Skin of body (tissue), 2 donors: ENCODE results near the gene RC3H2. TPM values are rescaled to one million over a fixed set of nuclear protein-coding genes. Genes with fewer than 3 reads are reported as not detected.
A peak's percentile ranks its signal among the peaks of the same experiment; 100 is the strongest.
"Not testable (repeated sequence)": the region's sequence is repeated elsewhere in the genome, so short reads cannot be mapped to it uniquely, and the experiment has no call there.

Source experiments
- DNase-seq: peaks from one replicate; lab custom pipeline; 2025; lab: John Stamatoyannopoulos, UW
- total RNA-seq: library from RNA; depleted of rRNA; stranded (reverse); fragments of >200 nt; gene quantifications from one replicate; pipeline ENCODE4 v1.2.3, GENCODE V29; 2014

RC3H2 gene
- total RNA-seq, 1 donor from 2014 or later = 39.3 TPM

DNA sequence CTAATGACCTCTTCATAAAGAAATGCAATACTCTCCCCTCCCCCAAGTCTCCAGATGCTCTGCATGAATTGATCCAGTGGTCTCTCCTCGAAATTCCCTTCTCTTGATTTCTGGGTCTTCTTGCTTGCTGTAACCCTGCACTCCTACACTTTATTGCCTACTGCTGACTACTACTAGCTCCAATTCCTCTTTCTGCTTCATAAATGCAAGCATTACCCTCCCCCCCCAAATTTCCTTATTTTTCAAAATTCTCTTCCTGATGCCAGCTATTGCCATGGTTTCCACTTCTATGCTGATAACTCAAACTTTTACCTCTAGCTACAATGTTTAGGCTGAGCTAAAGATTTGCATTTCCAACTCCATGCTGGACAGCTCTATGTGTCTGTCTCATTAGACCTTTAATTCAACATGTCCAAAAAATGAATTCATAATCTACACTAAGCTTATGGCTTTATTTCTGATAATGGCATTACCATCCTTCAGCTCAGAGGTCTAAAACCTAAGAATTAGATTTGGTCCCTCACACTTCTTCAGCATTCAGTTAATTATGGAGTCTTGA lies 24.7 kb upstream of the RC3H2 start:
- no peak for DNase-seq

DNA sequence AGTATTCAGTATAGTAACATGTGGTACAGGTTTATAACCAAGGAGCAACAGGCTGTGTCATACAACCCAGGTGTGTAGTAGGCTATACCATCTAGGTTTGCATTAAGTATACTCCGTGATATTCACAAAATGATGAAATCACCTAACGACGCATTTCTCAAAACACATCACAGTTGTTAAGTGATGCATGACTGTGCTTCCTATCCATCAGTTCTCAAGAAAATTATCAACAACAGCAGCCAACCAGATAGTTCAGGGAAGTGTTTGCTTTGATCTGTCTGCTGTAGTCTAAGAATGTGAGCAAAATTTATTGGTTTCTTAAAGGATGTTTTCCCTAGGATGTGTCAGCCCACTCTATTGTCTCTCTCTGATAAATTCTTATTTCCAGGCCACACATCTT lies 18.8 kb upstream of the RC3H2 start:
- DNase-seq = no peak

- DNase-seq = no peak
Observed at GRCh38 chr9:122922713-122923112, 17.6 kb upstream of the RC3H2 start.

DNA sequence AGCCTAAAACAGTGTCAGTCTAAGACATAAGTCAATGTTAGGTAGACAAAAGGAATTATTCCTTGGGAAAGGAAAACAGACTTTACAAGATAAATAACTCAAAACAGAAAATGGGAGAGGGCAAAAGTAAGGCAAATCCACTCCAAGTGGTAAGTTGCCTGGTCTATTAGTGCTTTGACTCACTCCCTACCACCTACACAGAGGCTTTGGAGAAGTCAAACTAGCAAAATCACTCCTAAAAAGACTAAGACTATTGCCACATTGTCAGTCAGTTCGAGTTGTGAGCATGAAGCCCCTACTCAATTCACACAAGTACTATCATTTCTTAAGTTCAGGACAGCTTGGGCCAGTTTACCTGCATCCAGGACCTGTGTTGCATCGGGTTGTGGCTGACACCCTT lies 13.2 kb upstream of the RC3H2 start:
- no peak for DNase-seq

DNA sequence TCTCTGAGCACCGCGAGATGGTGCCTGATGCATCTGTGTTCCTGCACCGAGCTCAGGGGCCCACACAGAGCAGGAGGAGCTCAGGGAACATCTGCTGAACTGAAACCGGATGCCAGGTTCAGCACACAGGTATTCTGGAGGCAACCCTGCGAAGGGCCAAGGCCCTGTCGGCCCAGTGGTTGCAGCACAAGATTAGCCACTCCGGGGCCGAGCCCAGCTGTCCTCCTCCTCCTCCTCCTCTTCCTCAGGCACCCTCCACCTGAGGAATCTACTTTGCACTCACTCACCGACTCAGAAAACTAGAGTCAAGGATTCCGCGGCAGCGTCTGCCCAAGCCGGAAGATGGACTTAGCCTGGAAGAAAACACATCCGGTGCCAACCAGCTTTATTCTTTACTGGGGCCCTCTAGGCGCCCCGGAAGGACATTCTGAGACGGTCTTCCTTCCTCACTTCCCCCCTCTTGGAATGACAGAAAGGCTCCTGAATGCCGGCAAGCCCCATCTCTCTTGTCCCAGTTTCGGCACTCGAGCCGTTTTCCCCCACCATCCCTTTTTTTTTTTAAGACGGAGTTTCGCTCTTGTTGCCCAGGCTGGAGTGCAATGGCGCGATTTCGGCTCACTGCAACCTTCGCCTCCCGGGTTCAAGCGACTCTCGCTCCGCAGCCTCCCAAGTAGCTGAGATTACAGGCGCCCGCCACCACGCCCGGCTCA lies 8.0 kb upstream of the RC3H2 start, which contains the start of gene ZBTB6:
Gene ZBTB6 (minus strand): TSS at position 360 of the 710 bp plus-strand sequence. CDS start 1,251 bp downstream, outside the sequence.
- DNase-seq = peak; percentile 85

DNA sequence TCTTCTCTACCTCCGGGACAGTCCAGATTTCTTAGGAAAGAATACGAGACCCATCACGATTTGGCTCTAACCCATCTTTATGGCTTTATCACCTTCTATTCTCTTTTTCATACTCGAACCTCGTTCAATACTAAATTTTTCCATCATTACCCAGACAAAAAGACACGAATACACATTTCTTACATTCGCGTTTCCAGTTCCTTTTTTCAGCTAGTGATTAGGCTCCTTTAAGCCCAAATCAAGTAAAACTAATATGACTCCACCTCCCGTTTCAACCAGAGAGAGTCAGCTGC lies 7.5 kb upstream of the RC3H2 start:
- DNase-seq = no peak

- not testable (repeated sequence) for DNase-seq
Observed at GRCh38 chr9:122906122-122906521, 963 bp upstream of the RC3H2 start.

- no peak for DNase-seq
Observed at GRCh38 chr9:122904466-122904822, 715 bp downstream of the RC3H2 start.

DNA sequence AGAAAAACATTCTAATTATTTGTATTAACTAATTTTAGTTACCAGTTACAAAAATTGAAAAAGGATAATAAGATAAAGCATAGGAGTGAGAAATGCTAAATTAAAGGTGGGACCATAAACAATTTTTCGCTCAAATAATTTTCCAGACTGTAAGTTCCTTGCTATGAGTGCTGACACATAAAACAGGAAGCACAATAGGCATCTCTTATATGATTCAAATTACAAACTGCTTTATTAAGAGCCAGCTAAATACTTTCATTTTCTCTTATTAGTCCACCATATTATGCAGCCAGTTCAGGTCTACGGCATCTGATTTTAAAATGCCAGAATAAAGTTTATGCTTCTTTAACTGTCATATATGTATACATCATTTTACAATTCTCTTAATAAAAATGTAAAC lies 4.4 kb downstream of the RC3H2 start:
- DNase-seq = no peak

DNA sequence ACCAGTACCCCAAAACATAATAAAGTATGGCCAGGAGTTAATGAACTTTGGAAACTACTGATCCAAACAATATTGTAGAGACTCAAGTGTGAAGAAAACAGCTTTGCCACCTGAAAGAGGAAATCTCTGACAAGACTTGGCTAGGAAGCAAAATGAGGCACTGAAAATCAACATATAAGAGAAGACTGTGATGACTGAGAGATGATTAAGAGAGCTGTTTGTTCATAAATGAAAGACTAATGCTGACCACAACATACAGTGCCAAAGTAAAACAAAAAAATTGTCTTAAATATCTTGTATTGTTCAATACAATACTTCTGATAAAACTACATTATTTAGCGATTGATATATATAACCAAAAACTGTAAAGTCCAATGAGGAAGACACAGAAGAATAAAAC lies 7.2 kb downstream of the RC3H2 start:
- DNase-seq = no peak

- no peak for DNase-seq
Observed at GRCh38 chr9:122888480-122888879, 16.7 kb downstream of the RC3H2 start.

DNA sequence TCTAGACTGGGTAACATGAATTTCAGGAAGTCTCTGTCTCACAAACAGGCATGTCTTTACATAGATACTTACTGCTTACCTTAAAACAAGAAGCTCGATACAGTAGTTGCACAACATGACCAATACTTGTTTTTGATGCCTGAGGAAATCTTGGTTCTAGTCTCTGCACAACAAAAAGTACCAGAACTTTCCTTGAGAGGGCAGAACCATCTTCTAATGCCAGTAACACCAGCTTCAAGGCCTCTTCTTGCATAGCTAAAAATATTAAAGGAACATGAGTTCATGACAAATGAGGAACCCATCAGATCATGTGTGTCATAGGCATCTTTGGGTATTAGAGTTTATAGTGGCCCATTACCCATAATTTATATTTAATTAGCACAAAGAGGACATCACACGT lies 22.0 kb downstream of the RC3H2 start:
- DNase-seq = no peak

GRCh38 chr9:122879443-122879842 lies 25.7 kb downstream of the RC3H2 start:
- no peak for DNase-seq

DNA sequence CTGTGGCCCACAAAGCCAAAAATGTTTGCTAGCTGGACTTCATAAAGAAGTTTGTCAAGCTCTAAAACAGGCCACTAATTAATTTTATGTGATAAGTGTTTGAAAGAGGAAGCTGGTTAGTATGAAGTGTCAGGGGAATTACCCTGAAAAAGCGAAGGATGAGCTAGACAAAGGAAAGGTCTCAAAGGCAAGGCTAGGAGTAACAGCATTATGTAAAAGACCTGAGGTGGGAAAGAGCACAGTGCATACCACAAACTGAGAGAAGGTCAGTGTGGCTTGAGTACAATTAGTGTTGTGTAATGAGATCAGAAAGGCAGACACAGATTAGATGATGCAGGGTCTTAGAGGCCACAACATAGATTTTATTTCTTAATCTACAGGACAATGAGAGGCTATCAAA lies 29.6 kb downstream of the RC3H2 start:
- no peak for DNase-seq

GRCh38 chr9:122867276-122867675 lies 37.9 kb downstream of the RC3H2 start:
- not testable (repeated sequence) for DNase-seq

GRCh38 chr9:122866079-122866478 lies 39.1 kb downstream of the RC3H2 start:
- DNase-seq = no peak

DNA sequence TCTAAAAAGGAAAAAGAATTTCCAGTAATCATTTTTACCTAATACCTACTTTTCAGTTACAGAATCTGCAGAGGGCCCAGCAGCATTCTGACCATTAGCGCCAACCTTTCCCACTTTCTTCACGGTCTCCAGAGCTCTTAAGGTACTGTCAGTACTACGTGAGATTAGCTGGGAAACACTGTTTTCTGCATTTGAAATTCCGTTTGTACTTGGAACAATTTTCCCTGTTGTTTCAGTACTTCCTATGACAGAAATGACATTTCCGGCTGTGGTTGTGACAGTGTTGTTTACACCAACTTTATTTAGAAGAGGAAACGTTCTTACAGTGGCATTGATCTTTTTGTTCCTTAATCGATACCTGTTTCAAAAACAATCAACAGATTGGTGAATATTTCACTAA lies 39.9 kb downstream of the RC3H2 start:
- no peak for DNase-seq

DNA sequence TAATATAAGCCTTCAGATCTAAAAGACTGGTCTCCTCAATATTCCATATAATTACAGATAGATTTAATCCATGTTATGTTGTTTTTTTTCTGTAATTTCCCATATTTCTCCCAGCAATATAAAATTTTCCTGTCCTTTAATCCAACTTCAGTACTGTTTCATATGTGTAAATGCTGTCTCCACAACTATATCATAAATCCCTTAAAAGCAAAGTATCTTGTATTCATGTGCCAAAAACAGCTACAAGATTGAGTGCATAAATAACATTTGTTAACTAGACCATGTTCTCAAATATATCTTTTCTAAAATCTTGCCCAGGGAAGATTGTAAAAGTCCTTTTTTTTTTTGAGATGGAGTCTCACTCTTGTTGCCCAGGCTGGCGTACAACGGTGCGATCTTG lies 41.8 kb downstream of the RC3H2 start:
- no peak for DNase-seq

DNA sequence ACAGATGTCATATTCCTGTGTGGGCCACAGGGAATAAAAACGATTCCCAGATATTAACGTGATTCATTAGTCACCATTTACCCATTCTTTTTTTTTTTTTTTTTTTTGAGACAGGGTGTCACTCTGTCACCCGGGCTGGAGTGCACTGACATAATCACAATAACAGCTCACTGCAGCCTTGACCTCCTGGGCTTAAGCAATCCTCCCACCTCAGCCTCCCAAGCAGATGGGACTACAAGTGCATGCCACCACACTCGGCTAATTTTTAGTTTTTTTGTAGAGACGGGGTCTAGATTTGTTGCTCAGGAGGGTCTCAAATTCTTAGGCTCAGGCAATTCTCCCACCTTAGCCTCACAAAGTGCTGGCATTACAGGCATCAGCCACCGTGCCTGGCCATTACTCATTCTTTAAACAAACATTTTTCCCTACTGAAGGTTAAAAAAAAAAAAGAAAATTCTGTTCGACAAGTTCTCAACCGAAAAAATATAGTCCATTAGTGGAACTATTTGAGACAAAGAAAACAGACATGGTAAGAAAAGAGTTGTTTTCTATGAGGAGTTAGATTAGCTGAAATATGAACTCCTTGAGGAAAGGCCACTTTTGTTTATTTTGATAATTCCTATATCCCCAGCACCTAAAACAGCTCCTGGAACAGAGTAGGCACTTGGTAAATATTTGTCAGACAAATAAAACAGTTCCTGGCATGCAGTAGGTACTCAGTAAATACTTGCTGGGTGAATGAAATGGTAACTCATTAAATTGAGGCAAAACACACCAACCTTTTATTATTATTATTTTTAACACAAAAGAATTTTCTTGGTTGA lies 44.6 kb downstream of the RC3H2 start:
- no peak for DNase-seq

DNA sequence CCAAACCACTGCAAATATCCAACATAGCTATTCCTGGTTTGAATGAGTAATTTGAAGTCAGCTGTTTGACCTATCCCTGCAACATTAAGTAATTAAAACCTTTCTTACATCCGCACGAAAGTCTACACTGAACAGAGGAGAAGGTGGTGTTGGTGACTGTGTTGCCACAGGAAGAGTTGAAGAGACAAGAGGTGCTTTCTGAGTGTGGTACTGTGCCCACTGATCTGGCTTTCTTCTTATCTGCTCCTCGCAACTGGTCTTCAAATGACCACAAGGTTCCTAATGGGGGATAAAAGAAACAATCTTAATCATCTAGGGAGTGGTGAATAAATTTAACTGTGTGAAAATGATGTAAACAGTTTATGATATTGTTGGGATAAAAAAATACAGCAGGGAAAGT lies 47.3 kb downstream of the RC3H2 start:
- DNase-seq = no peak

- not testable (repeated sequence) for DNase-seq
Observed at GRCh38 chr9:122852085-122852786, 52.9 kb downstream of the RC3H2 start.

DNA sequence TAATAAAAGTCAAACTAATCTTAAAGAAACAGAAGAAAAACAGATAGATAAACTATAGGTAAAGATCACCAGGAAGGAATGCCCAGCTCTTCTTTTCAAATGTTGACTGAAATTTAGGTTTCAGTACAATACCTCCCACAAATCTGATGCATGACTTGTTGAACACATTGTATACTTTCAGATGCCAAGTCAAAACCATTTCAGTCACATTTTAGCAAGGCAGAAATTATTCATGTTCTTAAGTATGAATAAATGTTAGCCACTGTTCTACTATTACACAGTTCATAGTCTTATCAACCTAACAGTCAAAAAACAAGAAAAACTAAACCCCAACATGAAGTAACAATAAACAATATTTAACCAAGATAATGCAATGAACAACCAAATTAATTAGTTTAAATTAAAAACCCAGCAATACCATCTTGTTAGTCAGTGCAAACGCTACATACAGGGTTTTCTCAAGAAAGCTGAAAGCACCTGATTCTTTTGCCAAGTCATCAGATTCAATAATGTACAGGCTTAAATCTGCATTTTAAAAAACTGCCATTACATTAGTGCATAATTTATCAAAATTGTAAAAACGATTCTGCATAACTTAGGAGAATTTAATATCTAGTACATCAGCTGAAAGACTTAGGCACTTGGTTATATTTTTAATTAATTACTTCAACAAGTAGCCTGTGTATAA lies 56.8 kb downstream of the RC3H2 start:
- no peak for DNase-seq
